ENCODE measurements around the gene SNX21.
A peak's percentile ranks its signal among the peaks of the same experiment; 100 is the strongest.

SNX21 gene

DNA sequence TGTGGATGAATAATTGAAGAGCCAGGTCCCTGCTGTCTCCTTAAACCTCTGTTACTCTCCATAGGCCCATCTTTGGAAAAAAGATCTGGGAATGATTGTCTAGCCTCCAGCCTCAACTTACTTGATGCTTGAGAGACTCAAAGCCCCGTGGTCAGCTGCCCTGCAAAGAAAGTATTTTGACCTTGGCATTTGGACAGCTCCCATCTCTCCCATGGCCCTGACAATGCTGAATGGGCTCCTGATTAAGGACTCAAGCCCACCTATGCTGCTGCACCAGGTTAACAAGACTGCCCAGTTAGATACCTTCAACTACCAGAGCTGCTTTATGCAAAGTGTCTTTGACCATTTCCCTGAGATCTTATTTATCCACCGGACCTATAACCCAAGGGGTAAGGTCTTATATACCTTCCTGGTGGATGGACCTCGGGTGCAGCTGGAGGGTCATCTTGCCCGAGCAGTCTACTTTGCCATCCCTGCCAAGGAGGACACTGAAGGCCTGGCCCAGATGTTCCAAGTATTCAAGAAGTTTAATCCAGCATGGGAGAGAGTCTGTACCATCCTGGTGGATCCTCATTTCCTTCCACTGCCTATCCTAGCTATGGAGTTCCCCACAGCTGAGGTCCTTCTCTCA, 49.0 kb downstream of the SNX21 start:
- DNase-seq (ENCODE audit: low read depth in 2 of 2) = no peak

DNA sequence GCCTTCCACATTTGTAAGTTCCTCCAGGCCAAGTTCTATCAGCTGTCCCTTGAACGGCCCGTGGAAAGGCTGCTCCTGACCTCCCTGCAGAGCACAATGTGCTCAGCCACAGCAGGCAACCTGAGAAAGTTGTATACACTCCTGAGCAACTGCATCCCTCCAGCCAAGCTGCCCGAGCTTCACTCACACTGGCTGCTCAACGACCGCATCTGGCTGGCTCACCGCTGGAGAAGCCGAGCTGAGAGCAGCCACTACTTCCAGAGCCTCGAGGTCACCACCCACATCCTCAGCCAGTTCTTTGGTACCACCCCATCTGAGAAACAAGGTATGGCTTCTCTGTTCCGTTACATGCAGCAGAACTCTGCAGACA, 49.5 kb downstream of the SNX21 start:
- DNase-seq (ENCODE audit: low read depth in 2 of 2) = no peak

DNA sequence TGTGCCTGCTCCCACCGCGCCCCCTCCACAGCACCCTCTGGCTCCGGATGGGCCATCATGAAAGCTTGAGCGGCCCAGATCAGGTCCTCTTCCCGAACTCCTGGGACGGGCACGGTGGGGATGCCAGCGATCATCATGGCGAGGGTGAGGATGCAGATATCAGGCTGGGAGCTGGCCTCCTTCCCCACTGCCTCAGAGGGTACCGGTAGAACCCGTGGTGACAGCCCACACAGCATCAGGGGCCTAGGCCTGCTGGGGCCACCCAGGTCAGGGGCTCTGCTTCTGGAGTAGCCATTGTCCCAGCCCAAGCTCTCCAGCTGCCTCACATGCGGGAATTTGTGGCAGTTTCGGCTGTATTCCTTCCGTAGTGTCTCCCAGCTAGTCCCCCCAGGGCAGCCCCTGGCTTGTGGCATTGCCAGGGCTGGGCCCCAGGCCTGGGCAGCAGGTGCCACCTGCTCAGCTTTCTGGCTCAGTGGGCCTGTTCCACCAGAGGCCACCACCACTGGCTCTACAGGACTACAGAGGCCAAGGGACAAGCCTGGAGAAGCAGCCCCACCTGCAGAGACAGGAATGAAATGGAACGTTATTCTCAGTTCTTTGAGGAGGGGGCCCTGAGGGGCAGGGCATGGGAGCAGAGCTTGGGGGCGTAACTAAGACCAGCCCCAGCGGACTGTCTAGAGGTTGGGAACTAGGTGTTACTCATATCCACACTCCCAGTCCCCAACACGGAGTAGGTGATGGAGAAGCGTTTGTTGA, 53.2 kb downstream of the SNX21 start:
- DNase-seq (ENCODE audit: low read depth in 2 of 2) = no peak

DNA sequence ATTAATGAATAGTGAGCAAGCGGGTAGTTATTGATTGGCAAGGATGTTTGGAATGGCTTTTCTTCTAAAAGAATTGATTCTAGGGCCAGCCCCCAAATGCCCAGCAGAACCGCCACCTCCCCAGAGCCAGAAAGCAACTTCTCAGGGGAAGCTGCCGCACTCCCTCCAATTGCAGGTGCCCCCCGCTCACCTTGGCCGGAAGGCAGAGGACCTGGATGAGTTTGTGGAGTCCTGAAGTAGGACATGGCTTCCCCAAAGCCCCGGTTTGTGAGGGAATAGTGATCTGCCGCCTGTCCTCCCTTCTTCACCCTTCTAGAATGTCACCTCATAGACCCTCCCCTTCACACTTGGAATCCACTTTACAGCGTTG, 53.7 kb downstream of the SNX21 start, which contains the start of gene SPATA25:
Gene SPATA25, minus strand, starts transcription at position 277 of the 370 bp plus-strand sequence. Its CDS starts 32 bp downstream, at position 245.
- no peak for DNase-seq (ENCODE audit: low read depth in 2 of 2)

DNA sequence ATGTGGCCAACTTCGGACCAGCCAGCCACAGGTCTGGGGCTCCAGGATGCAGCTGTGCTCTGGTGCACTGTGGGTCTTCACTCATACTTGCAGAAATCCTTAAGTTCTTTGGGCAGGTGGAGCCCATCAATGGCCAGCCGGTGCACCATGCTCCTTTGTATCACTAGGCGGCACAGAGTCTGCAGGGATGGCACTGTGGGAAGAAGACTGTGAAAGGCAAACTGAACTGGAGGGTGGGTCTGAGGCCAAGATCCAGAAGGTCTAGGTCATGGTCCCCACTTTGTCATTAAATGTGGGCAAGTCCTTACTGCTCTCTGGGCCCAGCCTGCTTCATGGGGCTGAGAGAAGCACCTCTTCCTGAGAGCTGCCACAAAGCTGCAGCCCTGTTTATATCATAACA, 55.1 kb downstream of the SNX21 start:
- no peak for DNase-seq (ENCODE audit: low read depth in 2 of 2)

DNA sequence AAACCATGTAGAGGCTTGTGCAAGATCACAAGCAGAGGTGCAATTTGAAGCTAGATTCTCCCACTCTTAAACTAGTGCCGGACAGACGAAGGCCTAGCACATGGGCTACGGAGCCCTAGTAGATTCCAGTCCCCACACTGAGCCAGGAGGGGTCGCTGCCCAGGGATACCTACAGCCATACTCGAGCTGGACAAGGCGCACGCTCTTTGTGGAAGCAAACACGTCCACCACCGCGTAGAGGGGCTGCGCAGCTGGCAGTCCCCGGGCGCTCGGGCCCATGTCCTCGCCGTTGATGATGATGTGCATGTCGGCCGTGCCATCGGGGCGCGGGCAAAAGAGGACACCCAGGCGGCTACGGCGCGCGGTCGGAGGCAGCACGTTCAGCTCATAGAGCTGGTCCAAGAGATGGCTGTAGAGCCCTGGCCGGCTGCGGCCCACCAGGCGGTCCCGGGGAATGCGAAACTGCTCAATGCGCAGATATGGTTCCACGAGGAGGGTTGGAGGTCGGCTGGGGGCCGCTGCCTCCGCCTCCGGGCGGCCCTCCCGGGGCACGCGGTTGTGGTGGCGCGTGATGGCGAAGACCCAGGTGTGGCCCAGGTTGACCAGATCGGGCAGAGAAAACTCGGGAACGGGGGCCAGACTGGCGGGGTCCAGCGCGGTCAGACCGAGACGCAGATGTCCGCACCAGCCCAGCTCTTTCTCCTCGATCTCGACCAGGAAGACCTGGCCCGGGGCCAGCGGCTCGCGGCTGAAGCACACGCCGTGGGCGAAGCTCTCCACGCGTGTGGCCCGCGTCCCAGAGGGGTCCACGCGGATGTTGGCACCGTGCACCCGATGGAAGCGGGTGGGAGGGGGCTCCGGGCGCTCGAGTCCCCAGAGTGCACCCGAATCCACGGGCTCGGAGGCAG, 56.7 kb downstream of the SNX21 start:
- no peak for DNase-seq (ENCODE audit: low read depth in 2 of 2)

DNA sequence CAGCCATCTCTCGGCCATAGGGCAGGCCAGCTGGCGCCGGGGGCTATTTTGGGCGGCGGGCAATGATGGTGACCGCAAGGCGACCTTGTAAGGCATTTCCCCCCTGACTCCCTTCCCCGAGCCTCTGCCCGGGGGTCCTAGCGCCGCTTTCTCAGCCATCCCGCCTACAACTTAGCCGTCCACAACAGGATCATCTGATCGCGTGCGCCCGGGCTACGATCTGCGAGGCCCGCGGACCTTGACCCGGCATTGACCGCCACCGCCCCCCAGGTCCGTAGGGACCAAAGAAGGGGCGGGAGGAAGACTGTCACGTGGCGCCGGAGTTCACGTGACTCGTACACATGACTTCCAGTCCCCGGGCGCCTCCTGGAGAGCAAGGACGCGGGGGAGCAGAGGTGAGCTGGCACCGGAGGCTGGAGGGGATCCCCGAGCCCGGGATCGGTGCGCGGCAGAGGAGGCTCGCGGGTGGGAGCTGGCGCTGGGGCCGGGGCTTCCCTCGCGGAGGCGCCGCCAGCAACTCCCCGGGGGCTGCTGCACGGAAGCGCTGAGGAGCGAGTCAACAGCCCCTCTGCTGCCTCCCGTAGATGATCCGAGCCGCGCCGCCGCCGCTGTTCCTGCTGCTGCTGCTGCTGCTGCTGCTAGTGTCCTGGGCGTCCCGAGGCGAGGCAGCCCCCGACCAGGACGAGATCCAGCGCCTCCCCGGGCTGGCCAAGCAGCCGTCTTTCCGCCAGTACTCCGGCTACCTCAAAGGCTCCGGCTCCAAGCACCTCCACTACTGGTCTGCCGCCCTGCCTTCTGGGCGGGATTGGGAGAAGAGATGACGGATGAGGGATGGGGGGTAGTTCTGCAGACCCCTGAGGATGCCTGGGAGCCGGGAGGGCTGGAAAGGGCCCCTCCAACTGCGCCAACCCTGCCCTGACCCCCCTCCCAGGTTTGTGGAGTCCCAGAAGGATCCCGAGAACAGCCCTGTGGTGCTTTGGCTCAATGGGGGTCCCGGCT, 57.7 kb downstream of the SNX21 start, which contains the start of the genes CTSA and NEURL2:
Gene CTSA, plus strand, starts transcription at position 351 of the 999 bp plus-strand sequence. Its CDS starts 234 bp downstream, at position 585.
Gene NEURL2, minus strand, starts transcription at position 224 of the 999 bp plus-strand sequence. Its CDS starts 217 bp downstream, at position 7.
- peak; percentile 72 to 75 for DNase-seq (ENCODE audit: low read depth in 2 of 2)

DNA sequence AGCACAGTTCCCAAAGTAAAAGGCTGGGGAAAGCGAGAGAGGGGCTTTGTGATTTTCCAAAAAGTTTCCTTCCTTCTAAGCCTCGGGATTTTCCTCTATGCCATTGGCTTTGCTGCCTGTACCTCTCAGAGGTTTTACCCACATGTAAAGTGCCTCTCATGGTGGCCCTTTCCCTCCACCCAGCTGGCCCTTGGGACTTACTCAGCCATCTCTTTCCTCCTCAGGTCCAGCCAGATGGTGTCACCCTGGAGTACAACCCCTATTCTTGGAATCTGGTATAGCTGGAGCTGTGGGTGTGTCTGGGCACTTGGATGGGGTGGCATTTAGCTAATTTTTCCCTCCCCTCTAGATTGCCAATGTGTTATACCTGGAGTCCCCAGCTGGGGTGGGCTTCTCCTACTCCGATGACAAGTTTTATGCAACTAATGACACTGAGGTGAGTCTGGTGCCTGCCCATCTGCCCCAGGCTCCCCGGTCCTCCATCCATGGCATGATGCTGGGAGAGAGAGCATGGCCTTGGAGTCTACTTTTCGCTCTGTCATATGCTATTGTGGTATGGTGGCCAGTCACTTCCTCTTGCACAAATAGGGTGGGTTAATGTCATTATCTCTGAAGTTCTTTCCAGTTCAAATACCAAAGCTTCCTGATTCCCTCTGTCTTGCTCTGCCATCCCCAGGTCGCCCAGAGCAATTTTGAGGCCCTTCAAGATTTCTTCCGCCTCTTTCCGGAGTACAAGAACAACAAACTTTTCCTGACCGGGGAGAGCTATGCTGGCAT, 58.6 kb downstream of the SNX21 start:
- no peak for DNase-seq (ENCODE audit: low read depth in 2 of 2)

Measured in activated CD8-positive, alpha-beta memory T cell treated with anti-CD3 and anti-CD28 coated beads for 4 hours (primary cell).